Hepatocyte (in vitro differentiated cells): ENCODE measurements around the gene WDPCP.

Experiments
- CTCF ChIP-seq: fragments of 200-600 bp; sonication (generic); IDR thresholded peaks from 2 replicates; pipeline ENCODE4 v1.5.1; 2016; ENCODE audit warnings: antibody characterized with exemption, mild to moderate bottlenecking; ENCODE audit not compliant: poor library complexity
- EZH2phosphoT487 ChIP-seq: fragments of 200-600 bp; sonication (generic); IDR thresholded peaks from one replicate; pipeline ENCODE4 v1.6.1; 2018; ENCODE audit warnings: antibody characterized with exemption, mild to moderate bottlenecking, low read depth, moderate library complexity; ENCODE audit not compliant: unreplicated experiment, severe bottlenecking

DNA sequence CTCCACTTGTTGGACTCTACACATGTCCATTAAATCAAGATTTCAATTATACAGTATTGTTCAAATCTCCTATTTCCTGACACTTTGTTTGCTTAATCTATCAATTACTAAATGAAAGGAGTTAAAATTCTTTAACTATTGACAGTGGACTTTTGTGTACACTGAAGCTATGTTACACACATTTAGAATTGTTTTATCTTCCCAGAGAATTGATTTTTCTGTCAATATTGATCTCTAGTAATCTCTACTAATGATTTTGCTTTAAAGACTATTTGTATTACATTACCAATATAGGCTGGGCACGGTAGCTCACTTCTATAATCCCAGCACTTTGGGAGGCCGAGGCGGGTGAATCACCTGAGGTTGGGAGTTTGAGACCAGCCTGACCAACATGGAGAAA lies 215.7 kb downstream of the WDPCP start:
- TF ChIP-seq CTCF (no peak), EZH2phosphoT487 (no peak)
